ENCODE data around the gene BMPR1B. TPM values are rescaled to one million over a fixed set of nuclear protein-coding genes. Genes with fewer than 3 reads are reported as not detected.
"Not testable (repeated sequence)": the region's sequence is repeated elsewhere in the genome, so short reads cannot be mapped to it uniquely, and the experiment has no call there.

BMPR1B gene
- total and polyA plus RNA-seq, 4 donors: 0.27 to 0.70 (median 0.48) TPM

- H3K27ac ChIP-seq (ENCODE audit: low read depth in 1 of 2, low read length in 2 of 2); H3K9ac ChIP-seq (ENCODE audit: low read depth in 1 of 2, low read length in 2 of 2); H3K4me3 ChIP-seq (ENCODE audit: low read depth in 1 of 3, low read length in 3 of 3); H3K27me3 ChIP-seq (ENCODE audit: control insufficient read depth in 4 of 4, insufficient read depth in 4 of 4, low read length in 3 of 4); H3K4me1 ChIP-seq (ENCODE audit: control insufficient read depth in 4 of 4, insufficient read depth in 4 of 4, low read length in 3 of 4); DNase-seq (ENCODE audit: low spot score); H3K36me3 ChIP-seq (ENCODE audit: control insufficient read depth in 4 of 4, insufficient read depth in 3 of 4, low read depth in 1 of 4, low read length in 3 of 4); H3K9me3 ChIP-seq (ENCODE audit: control insufficient read depth in 4 of 4, low read length in 3 of 4): not testable (repeated sequence)
- 74% methylated on average over 4 of the region's 4 CpGs for WGBS
These were observed 304.0 kb downstream of the BMPR1B start for GRCh38 chr4:95061801-95062200.

GRCh38 chr4:95066050-95066449, 308.3 kb downstream of the BMPR1B start:
- Histone ChIP-seq H3K9ac (ENCODE audit: low read depth in 1 of 2, low read length in 2 of 2) (no peak overlapping the region), H3K4me1 (ENCODE audit: control insufficient read depth in 4 of 4, insufficient read depth in 4 of 4, low read length in 3 of 4) (no peaks in the 10 kb centered on the region), H3K4me3 (ENCODE audit: low read depth in 1 of 3, low read length in 3 of 3) (no peak overlapping the region), H3K27ac (ENCODE audit: low read depth in 1 of 2, low read length in 2 of 2) (no peak overlapping the region), H3K27me3 (ENCODE audit: control insufficient read depth in 4 of 4, insufficient read depth in 4 of 4, low read length in 3 of 4) (no peaks in the 10 kb centered on the region), H3K9me3 (ENCODE audit: control insufficient read depth in 4 of 4, low read length in 3 of 4) (no peaks in the 10 kb centered on the region), H3K36me3 (ENCODE audit: control insufficient read depth in 4 of 4, insufficient read depth in 3 of 4, low read depth in 1 of 4, low read length in 3 of 4) (no peaks in the 10 kb centered on the region)
- 44% methylated on average over 1 of the region's 1 CpG for WGBS
- TF ChIP-seq HNF4A (conservative IDR thresholded peaks at IDR 0.05): no peak
- TF ChIP-seq REST (IDR thresholded peaks at IDR 0.05): no peak
- TF ChIP-seq TAF1 (conservative IDR thresholded peaks at IDR 0.05): no peak
- TF ChIP-seq YY1 (IDR thresholded peaks at IDR 0.05): no peak
- TF ChIP-seq RAD21 (IDR thresholded peaks at IDR 0.05): no peak
- no peak for TF ChIP-seq FOXA1 (IDR thresholded peaks at IDR 0.05)
- no peak for TF ChIP-seq RXRA (IDR thresholded peaks at IDR 0.05)
- no peak for TF ChIP-seq EGR1 (IDR thresholded peaks at IDR 0.05; ENCODE audit: low read depth in 2 of 2)
- TF ChIP-seq JUND (IDR thresholded peaks at IDR 0.05): no peak
- TF ChIP-seq ZBTB33 (IDR thresholded peaks at IDR 0.05): no peak
- no peak for TF ChIP-seq CTCF (IDR thresholded peaks at IDR 0.05; ENCODE audit: low read depth, low read length, missing input control)
- TF ChIP-seq FOXA2 (IDR thresholded peaks at IDR 0.05): no peak
- TF ChIP-seq NR2F2 (IDR thresholded peaks at IDR 0.05): no peak
- TF ChIP-seq ATF3 (IDR thresholded peaks at IDR 0.05): no peak
- TF ChIP-seq GABPA (IDR thresholded peaks at IDR 0.05 in 1 of 2, conservative IDR thresholded peaks at IDR 0.05 in 1 of 2): no peak
- TF ChIP-seq SP1 (IDR thresholded peaks at IDR 0.05): no peak
- no peak for TF ChIP-seq HNF4G (IDR thresholded peaks at IDR 0.05)
- TF ChIP-seq MAX (IDR thresholded peaks at IDR 0.05): no peak
- DNase-seq (ENCODE audit: low spot score): no peak

Measured in liver (tissue), 9 donors.